Ovary (tissue), 3 donors: ENCODE measurements around the gene SLC10A3.

Experiments
- POLR2A ChIP-seq: fragments of 450-650 bp; IDR thresholded peaks from one replicate; pipeline ENCODE4 v1.6.1; 2017; ENCODE audit warnings: antibody characterized with exemption, mild to moderate bottlenecking, moderate library complexity
- TF ChIP-seq, protein P1 (sequence below), 3 donors: fragments of 450-650 bp in 2 of 3; fragments of 200-600 bp in 1 of 3; IDR thresholded peaks; one replicate each; pipeline versions ENCODE4 v1.5.1 to v1.8.0; 2016 to 2022; ENCODE audit warnings: antibody characterized with exemption in 3 of 3, mild to moderate bottlenecking in 1 of 3
- donor health status: DM: no; HTN: no; CAD: no.

DNA sequence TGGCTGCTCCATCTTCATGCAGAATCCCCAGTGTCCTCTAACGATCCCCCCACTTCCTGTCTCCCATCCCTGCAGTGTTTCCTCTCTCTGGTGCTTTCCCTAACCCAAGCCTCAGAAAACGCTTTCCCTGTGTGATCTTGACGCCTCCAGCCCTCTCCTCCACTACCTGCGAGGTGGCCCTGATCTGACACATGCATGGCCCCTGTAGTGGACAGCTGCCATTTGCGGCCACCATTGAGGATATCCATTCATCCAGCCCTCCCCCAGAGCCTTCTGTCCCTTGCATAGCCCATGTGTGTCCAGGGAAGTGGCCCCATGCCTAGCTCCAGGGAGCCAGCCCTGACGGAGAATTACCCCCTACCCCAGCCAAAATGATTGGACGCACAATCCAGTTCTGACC, 7.1 kb downstream of the SLC10A3 start:
- TF ChIP-seq, protein P1, sequence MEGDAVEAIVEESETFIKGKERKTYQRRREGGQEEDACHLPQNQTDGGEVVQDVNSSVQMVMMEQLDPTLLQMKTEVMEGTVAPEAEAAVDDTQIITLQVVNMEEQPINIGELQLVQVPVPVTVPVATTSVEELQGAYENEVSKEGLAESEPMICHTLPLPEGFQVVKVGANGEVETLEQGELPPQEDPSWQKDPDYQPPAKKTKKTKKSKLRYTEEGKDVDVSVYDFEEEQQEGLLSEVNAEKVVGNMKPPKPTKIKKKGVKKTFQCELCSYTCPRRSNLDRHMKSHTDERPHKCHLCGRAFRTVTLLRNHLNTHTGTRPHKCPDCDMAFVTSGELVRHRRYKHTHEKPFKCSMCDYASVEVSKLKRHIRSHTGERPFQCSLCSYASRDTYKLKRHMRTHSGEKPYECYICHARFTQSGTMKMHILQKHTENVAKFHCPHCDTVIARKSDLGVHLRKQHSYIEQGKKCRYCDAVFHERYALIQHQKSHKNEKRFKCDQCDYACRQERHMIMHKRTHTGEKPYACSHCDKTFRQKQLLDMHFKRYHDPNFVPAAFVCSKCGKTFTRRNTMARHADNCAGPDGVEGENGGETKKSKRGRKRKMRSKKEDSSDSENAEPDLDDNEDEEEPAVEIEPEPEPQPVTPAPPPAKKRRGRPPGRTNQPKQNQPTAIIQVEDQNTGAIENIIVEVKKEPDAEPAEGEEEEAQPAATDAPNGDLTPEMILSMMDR (IDR thresholded peaks at IDR 0.05), result no peak
- TF ChIP-seq POLR2A, result no peak
